Right renal cortex interstitium (tissue), 3 donors: Measurements from ENCODE around the gene NAV2. TPM values are rescaled to one million over a fixed set of nuclear protein-coding genes. Genes with fewer than 3 reads are reported as not detected.
A peak's percentile ranks its signal among the peaks of the same experiment; 100 is the strongest.
"Not testable (repeated sequence)": the region's sequence is repeated elsewhere in the genome, so short reads cannot be mapped to it uniquely, and the experiment has no call there.

ENCODE experiments used
- DNase-seq, 3 donors: peaks; one replicate each; pipeline ENCODE4 v3.0.0-alpha.2; 2013; ENCODE audit warnings: low read depth in 3 of 3, low spot score in 2 of 3
- polyA plus RNA-seq, 3 donors: library from polyadenylated mRNA; unstranded; fragments of 120-200 nt; gene quantifications; one replicate each; pipeline ENCODE4 v1.2.1, GENCODE V29; 2013; ENCODE audit not compliant: insufficient read length in 3 of 3

The NAV2 gene
- polyA plus RNA-seq, 3 donors = 32.9 to 38.0 (median 34.6) TPM

- no peak for DNase-seq
Measured at GRCh38 chr11:19980957-19981669, 268.5 kb downstream of the NAV2 start.

DNA sequence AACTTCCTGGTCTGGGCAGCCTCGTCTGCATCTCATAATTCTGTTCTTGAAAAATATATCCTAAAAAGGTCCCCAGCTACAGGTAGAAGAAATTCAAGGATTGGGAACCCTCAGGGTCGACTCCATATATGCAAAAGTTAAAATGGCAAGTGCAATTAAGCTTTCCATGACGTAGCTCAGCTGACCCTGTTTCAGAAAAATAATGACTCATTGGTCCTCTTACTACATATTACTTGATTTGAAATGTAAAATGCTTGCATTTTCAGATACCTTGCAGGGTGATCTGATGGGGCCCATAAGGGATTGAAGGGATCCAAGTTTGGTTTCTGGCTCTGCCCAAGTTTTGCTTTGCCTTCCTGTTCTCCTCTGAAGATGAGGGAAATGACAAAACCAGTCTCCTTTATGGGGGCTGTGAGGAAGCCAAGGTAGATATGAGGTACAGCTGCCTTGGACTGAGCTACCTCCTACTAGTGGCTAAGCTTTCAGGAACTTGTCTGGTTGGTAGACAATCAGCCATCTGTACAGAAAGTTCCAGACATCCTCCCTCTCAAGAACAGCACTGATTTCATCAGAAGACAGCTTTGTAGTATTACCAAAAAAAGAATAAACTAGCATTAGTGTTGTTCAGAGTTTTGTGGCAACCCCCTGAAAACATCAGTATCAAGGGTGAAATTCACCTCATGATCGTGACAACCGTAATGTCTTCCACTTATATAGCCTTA, 270.3 kb downstream of the NAV2 start:
- no peak for DNase-seq

- DNase-seq = no peak
Measured at GRCh38 chr11:19984048-19984742, 271.6 kb downstream of the NAV2 start.

DNA sequence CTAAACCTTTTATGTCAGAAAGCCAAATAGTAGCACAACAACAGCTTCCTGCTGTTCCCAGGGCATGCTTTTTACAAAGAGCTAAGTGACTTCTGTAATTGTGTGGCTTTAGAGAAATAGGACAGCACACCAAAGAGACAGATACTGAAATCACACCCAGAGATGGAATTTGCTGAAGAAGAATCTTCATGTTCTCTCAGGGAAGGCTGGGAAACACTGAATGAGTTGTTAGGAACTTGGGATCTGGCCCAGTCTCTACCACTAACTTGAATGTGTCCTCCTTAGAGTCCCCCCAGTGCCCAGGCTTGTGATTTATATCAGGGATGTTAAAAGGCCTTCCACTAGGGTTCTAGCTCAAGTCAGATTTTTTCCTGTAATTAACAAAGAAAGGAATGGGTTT, 272.5 kb downstream of the NAV2 start:
- DNase-seq = no peak

DNA sequence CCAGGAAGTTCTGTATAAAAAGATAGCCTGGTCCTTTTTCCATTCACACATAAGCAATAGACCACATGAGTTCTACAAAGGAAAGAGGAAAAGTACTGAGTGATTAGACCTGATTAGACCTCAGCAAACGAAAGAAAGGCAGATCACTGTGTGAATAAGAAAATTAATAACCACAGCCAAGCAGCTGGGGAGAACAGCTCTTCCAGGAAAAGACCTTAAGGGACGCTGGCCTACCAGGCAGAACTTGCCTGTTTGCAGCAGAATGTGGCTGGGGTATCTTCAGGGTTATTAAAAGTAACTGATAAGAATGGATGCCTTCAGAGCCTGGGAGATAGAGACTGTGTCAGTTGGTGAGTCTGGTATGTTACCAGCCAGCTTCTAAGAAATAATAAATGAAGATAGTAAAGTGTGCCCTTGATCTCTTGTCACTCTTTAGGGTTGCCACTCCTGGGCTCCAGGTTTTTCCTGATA, 274.7 kb downstream of the NAV2 start:
- DNase-seq = no peak

DNA sequence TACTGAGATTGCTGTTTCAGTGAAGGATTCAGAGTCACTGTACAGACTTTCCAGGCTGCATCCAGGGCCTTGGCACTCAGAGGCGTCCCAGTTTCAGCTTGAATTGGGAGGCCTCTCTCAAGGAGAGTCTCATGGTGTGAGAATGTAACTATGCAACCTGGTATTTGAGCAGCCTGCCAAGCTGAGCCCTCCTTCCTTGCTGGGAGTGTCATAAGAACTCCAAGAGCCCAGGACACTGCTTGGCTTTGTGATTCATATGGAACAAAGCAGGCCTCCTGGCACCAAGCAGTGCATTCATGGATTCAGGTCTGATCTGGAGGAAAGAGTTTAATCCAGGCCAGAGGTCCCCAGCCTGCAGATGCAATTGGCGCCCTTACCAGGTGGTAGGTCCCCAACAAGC, 276.0 kb downstream of the NAV2 start:
- no peak for DNase-seq

DNA sequence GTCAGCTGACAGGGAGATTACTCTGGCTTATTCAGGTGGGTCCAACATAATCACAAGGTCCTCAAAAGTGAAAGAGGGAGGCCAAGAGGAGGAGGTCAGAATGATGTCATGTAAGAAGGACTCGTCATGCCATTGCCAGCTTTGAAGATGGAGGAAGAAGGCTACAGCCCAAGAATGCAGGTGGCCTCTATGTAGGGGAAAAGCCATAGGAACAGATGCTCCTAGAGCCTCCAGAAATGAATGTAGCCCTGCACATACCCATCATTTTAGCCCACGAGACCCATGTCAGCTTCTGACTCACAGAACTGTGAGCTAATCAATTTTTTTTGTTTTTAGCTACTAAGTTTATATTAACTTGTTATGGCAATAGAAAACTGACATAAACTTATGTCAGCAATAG, 276.6 kb downstream of the NAV2 start:
- no peak for DNase-seq

GRCh38 chr11:19992162-19992561, 279.5 kb downstream of the NAV2 start:
- no peak for DNase-seq

GRCh38 chr11:19992998-19993397, 280.4 kb downstream of the NAV2 start:
- no peak for DNase-seq

DNA sequence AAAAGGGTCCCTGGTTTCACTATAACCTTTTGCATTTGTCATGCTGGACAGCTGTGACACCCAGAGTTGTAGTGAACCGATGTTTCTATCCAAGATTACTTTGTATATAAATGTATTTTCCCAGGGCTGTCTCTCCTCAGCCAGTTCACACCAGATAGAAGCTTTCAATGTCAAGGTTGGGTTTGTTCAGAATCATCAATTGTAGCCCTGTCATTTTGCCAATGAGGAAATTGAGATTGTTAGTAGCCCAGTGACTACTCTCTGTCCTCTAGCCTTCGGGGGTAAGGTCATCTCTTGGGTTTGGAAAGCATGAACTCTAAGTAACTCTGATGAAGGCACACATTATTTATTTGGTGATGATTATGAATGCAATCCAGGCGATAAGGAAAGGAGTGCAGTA, 282.0 kb downstream of the NAV2 start:
- DNase-seq = no peak

GRCh38 chr11:19995145-19995544, 282.5 kb downstream of the NAV2 start:
- DNase-seq = no peak

- no peak for DNase-seq
Measured at GRCh38 chr11:19996571-19996970, 283.9 kb downstream of the NAV2 start.

DNA sequence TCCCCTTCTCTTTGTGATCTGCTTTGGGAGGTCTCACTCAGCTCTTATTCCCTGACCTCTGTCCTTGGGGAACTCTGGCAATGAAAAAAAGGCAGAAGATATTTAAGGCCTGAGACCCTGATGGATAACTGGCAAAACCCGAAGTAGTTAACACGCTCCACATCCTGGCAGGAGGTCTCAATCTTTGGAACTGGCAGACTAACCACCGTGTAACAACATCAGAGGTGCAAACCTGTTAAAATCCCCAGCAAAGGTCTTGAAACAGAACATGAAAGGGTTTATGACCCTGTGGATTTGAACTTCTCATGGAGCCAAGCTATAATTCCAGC, 287.3 kb downstream of the NAV2 start:
- DNase-seq = no peak

GRCh38 chr11:20000351-20001134, 287.9 kb downstream of the NAV2 start:
- peak in 1 of 3 donors; percentile 65 for DNase-seq

GRCh38 chr11:20002312-20003216, 289.9 kb downstream of the NAV2 start:
- no peak for DNase-seq

- DNase-seq = no peak
Measured at GRCh38 chr11:20003351-20003750, 290.7 kb downstream of the NAV2 start.

DNA sequence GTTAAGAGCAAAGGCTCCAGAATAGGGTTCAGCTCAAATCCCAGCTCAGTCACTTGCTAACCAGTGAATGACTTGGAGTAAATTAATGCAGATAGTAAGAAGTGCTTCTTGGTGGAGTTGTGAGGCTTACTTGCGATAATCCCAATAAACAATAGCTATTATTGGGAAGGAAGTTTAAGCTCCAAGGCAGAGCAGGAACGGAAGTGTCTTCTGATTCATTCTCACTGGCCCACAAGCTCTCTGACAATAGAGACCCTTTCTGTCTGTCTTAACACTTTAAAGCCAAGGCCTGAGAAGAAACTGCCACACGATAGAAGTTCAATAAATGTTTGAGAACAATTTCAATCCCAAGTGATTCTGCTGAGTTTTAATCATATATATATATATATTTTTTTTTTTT, 292.2 kb downstream of the NAV2 start:
- no peak for DNase-seq

- DNase-seq = no peak
Measured at GRCh38 chr11:20005747-20006146, 293.1 kb downstream of the NAV2 start.

- not testable (repeated sequence) for DNase-seq
Measured at GRCh38 chr11:20006618-20007017, 294.0 kb downstream of the NAV2 start.

- DNase-seq = no peak
Measured at GRCh38 chr11:20007386-20007785, 294.7 kb downstream of the NAV2 start.
